GM06990 (cell line): ENCODE results near the gene SUGP1.

Source experiments
- DNase-seq: peaks from one replicate; pipeline ENCODE4 v3.0.0-alpha.2; 2011; ENCODE audit not compliant: insufficient read length; ENCODE audit errors: extremely low read depth
- H3K27me3 ChIP-seq: replicated peaks from 2 replicates; pipeline ENCODE4 v1.6.0; 2011; ENCODE audit warnings: low read length; ENCODE audit not compliant: control insufficient read depth, insufficient read depth
- H3K36me3 ChIP-seq: 2 replicates; pipeline ENCODE4 v1.5.1; 2011; ENCODE audit warnings: low read length; ENCODE audit not compliant: control insufficient read depth, insufficient read depth
- H3K4me3 ChIP-seq: replicated peaks from 2 replicates; pipeline ENCODE4 v1.5.1; 2011; ENCODE audit warnings: low read depth, mild to moderate bottlenecking, control low read depth, low read length
- TF ChIP-seq, protein P1 (sequence below): IDR thresholded peaks from 2 replicates; pipeline ENCODE4 v1.5.1; 2011; ENCODE audit warnings: low read length, control low read depth, mild to moderate bottlenecking, inconsistent platforms; ENCODE audit not compliant: insufficient read depth, poor library complexity, severe bottlenecking

SUGP1 gene

DNA sequence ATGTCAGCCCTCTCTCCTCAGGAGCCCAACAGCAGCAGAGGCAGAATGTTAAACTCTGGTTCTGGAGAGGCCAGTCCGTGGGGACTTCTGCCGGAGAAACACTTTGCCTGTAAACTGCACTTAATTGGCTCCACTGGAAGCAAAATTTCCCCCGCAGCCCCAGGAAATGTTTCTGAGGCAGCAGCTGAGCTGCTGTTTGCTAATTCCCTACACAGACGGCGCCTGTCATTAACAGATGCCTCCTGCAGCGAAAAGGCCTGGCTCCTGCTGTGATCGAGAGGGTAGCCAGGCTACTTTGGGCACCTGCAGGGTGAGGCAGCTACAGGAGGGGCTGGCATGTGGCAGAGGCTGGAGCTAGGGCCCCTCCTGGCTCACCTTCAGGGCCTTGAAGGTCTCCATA, 42.0 kb downstream of the SUGP1 start:
- Histone ChIP-seq H3K4me3 (no peak overlapping the region), H3K36me3 (peaks cover 37% of the 10 kb centered on the region), H3K27me3 (no peaks in the 10 kb centered on the region)
- TF ChIP-seq, protein P1, sequence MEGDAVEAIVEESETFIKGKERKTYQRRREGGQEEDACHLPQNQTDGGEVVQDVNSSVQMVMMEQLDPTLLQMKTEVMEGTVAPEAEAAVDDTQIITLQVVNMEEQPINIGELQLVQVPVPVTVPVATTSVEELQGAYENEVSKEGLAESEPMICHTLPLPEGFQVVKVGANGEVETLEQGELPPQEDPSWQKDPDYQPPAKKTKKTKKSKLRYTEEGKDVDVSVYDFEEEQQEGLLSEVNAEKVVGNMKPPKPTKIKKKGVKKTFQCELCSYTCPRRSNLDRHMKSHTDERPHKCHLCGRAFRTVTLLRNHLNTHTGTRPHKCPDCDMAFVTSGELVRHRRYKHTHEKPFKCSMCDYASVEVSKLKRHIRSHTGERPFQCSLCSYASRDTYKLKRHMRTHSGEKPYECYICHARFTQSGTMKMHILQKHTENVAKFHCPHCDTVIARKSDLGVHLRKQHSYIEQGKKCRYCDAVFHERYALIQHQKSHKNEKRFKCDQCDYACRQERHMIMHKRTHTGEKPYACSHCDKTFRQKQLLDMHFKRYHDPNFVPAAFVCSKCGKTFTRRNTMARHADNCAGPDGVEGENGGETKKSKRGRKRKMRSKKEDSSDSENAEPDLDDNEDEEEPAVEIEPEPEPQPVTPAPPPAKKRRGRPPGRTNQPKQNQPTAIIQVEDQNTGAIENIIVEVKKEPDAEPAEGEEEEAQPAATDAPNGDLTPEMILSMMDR = no peak
- no peak for DNase-seq

DNA sequence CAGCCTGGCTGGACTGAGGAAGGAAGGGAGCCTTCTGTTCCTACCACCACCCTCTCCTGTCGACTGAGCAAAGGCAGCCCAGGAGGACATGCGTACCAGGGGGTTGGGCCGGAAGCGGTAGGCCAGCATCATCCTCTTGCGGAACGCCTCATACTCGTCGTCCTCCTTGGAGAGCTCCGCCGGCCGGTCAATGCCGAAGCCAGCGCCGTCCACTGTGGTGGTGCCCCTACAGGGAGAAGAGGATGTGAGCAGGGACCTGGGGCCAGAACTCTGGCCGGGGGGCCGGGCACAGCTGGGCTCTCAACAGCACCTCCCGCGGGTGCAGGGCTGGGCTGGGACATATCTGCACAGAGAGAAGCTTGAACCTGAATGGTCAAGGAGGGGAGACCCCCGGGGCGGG, 43.5 kb downstream of the SUGP1 start:
- no peaks in the 10 kb centered on the region for H3K27me3 ChIP-seq
- no peak overlapping the region for H3K4me3 ChIP-seq
- TF ChIP-seq, protein P1 = no peak
- H3K36me3 ChIP-seq = peaks cover 37% of the 10 kb centered on the region
- DNase-seq = no peak

DNA sequence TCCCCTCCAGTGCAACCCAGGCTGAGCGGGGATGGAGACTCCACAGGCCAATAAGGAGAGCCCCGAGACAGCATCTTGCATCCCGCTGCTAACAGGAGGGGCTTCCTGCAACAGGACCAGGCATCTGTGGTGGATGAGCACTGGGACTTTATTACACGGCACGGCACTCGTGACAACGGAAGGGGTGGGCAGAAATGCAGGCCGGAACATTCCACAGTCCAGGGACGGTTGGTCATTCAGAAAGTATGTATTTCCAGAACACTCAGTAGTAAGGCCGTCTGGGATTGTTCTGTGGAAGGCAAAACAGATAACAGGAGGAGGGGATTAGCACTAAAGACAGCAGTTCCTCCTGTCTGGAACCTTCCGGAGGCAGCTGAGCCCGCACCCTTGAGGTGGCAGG, 43.9 kb downstream of the SUGP1 start:
- no peak for DNase-seq

DNA sequence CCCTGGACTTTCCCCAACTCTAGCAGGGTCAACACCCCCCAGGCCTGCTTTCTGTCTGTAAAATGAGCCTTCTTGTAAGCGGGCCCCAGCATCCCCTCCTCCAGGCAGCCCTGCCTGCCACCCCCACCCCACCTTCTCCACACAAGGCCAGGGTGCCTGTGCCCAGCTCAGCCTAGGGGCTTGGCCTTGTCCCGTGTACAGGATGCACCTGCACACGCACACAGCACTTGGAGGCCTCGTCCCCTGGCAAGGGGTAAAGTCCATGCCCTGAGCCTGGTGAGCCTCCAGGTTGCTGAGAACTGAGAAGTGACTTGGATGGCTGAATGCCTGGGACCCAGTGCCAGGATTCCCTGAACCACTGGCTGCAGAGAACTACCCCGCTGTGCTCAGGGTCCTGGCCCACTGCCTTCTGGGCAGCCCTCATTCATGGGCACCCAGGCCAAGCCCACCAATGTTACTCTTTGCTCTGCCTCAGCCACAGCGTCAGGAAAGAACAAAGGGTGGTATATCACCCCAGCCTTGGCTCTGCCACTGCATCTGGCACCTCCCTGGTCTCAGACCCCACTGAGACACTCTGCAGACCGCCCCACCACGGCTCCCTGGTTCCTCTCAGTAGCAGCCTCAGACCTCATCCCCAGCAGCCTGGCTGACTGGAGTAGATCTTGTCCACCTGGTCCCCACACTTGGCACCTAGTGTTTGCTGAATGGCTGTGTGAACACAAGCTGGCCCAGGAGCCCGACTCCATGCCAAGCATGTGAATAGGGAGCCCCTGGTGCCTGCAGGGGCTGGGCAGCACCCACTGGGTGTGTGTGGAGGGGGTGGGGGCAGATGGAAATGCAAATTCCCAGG, 45.4 kb downstream of the SUGP1 start:
- peaks cover 25% of the 10 kb centered on the region for H3K36me3 ChIP-seq
- no peaks in the 10 kb centered on the region for H3K27me3 ChIP-seq
- TF ChIP-seq, protein P1 = no peak
- no peak for DNase-seq
- no peak overlapping the region for H3K4me3 ChIP-seq

More for the DNA sequence above, 43.9 kb downstream of the SUGP1 start:
- Histone ChIP-seq H3K27me3 (no peaks in the 10 kb centered on the region), H3K36me3 (peaks cover 34% of the 10 kb centered on the region), H3K4me3 (no peak overlapping the region)
- TF ChIP-seq, protein P1 = no peak

DNA sequence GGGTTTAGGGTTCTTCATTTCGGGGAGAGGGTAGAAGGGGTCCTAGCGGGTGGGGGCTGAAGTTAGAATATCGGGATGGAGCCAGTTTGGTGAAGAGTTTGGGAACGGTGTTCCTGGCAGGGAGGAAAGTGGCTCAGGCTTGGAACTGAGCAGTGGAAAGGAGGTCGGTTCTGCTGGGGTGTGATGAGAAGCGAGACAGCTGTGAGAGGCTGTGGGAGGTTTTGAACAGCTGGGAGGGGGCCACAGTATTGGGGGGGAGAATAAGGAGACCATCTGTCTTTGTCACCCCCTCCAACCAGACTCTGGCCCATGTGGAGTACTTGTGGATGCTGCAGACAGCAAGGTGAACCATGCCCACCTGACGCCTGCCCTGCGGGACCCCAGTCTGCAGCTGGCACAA, 46.2 kb downstream of the SUGP1 start:
- H3K27me3 ChIP-seq = no peaks in the 10 kb centered on the region
- no peak for DNase-seq
- TF ChIP-seq, protein P1 = no peak
- peaks cover 17% of the 10 kb centered on the region for H3K36me3 ChIP-seq
- no peak overlapping the region for H3K4me3 ChIP-seq
